H1 (cell line): ENCODE data around the gene HDAC10.
A peak's percentile ranks its signal among the peaks of the same experiment; 100 is the strongest.

Experiments used
- CREB1 ChIP-seq: IDR thresholded peaks from 2 replicates; pipeline ENCODE4 v1.6.1; 2012; ENCODE audit warnings: inconsistent platforms
- KDM1A ChIP-seq: fragments of 200-600, 300-600 bp; sonication (generic); IDR thresholded peaks from 2 replicates; pipeline ENCODE4 v1.7.1; 2016; ENCODE audit warnings: mild to moderate bottlenecking, low read length, borderline replicate concordance
- PHF8 ChIP-seq: fragments of 200-600 bp; sonication (generic); conservative IDR thresholded peaks from 2 replicates; pipeline ENCODE4 v1.7.1; 2012; ENCODE audit warnings: low read depth, mild to moderate bottlenecking, inconsistent platforms, low read length, moderate library complexity
- POLR2AphosphoS5 ChIP-seq: IDR thresholded peaks from 2 replicates; pipeline ENCODE4 v1.6.1; 2011; ENCODE audit warnings: low read depth, low read length
- RFX5 ChIP-seq: IDR thresholded peaks from 2 replicates; pipeline ENCODE4 v1.6.1; 2011; ENCODE audit warnings: low read depth, low read length, improper control_type of control experiment, borderline replicate concordance
- YY1 ChIP-seq: IDR thresholded peaks from 2 replicates; pipeline ENCODE4 v1.6.1; 2011; ENCODE audit warnings: low read depth, mild to moderate bottlenecking, low read length
- TF ChIP-seq, protein P1 (sequence below), 3 experiments: IDR thresholded peaks; 1 replicate in 2 of 3; 2 replicates in 1 of 3; pipeline versions ENCODE4 v1.5.1 to v1.6.1; 2011; ENCODE audit warnings: low read length in 3 of 3, mild to moderate bottlenecking in 3 of 3, inconsistent platforms in 2 of 3, low read depth in 1 of 3, moderate library complexity in 1 of 3; ENCODE audit not compliant: insufficient read depth in 1 of 3; ENCODE audit errors: control extremely low read depth in 1 of 3

DNA sequence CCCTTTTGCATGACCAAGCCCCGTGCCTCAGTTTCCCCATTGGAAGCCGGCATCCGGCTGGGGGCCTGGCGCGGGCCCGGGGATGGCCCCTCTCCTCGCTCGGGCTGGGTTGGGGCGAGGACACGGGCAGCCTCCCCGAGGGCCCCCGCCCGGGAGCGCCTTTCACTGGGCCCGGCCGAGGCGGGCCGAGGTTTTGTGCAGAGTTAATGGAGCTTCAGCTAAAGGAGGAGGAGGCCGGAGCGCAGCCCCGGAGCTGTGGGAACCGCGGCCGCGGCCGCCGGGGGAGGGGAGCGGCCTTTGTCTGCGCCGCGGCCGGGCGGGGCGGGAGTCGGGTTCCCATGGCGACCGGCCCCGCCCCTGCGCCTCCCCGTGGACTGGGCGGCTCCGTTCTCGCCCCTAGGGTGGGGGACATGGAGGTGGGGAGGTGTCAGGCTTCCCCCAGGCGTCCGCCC is 20.5 kb upstream of the HDAC10 start:
- TF ChIP-seq, protein P1, sequence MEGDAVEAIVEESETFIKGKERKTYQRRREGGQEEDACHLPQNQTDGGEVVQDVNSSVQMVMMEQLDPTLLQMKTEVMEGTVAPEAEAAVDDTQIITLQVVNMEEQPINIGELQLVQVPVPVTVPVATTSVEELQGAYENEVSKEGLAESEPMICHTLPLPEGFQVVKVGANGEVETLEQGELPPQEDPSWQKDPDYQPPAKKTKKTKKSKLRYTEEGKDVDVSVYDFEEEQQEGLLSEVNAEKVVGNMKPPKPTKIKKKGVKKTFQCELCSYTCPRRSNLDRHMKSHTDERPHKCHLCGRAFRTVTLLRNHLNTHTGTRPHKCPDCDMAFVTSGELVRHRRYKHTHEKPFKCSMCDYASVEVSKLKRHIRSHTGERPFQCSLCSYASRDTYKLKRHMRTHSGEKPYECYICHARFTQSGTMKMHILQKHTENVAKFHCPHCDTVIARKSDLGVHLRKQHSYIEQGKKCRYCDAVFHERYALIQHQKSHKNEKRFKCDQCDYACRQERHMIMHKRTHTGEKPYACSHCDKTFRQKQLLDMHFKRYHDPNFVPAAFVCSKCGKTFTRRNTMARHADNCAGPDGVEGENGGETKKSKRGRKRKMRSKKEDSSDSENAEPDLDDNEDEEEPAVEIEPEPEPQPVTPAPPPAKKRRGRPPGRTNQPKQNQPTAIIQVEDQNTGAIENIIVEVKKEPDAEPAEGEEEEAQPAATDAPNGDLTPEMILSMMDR (IDR thresholded peaks at IDR 0.05; ENCODE audit: control extremely low read depth in 1 of 3, insufficient read depth in 1 of 3, low read depth in 1 of 3, low read length in 3 of 3): peak in 1 of 3 experiments; percentile 9; a peak in 1 of 4 replicates
- TF ChIP-seq RFX5 (no peak), POLR2AphosphoS5 (no peak), KDM1A (no peak), PHF8 (no peak), CREB1 (no peak), YY1 (no peak)
